CD14-positive monocyte (primary cell): ENCODE data around the gene WDFY4. TPM values are rescaled to one million over a fixed set of nuclear protein-coding genes. Genes with fewer than 3 reads are reported as not detected.

Experiments used
- DNase-seq, 3 donors: peaks; one replicate each; pipeline ENCODE4 v3.0.0-alpha.2; 2011 to 2022
- H2AFZ ChIP-seq: 2 replicates; pipeline ENCODE4 v1.6.0; 2012; ENCODE audit warnings: mild to moderate bottlenecking, low read depth, low read length, inconsistent platforms; ENCODE audit not compliant: insufficient read depth, poor library complexity, severe bottlenecking
- H3K27ac ChIP-seq, 2 donors: 1 replicate in 1 of 2; 2 replicates in 1 of 2; pipeline ENCODE4 v1.5.1; 2012 to 2013; ENCODE audit warnings: low read length in 2 of 2, control low read depth in 1 of 2, inconsistent platforms in 1 of 2, low read depth in 1 of 2, mild to moderate bottlenecking in 1 of 2
- H3K27me3 ChIP-seq, 2 donors: one replicate each; pipeline versions ENCODE4 v1.6.0 to v1.6.1; 2011 to 2013; ENCODE audit warnings: low read length in 2 of 2; ENCODE audit not compliant: control insufficient read depth in 2 of 2, insufficient read depth in 2 of 2
- H3K36me3 ChIP-seq, 2 donors: replicated peaks in 1 of 2; 1 replicate in 1 of 2; 2 replicates in 1 of 2; pipeline versions ENCODE4 v1.5.1 to v1.6.1; 2012 to 2013; ENCODE audit warnings: low read length in 2 of 2, control low read depth in 1 of 2, inconsistent platforms in 1 of 2, mild to moderate bottlenecking in 1 of 2; ENCODE audit not compliant: insufficient read depth in 2 of 2, control insufficient read depth in 1 of 2
- H3K4me1 ChIP-seq, 2 donors: 1 replicate in 1 of 2; 2 replicates in 1 of 2; pipeline versions ENCODE4 v1.5.1 to v1.6.1; 2012 to 2013; ENCODE audit warnings: low read length in 2 of 2, control low read depth in 1 of 2, inconsistent platforms in 1 of 2, mild to moderate bottlenecking in 1 of 2, moderate library complexity in 1 of 2; ENCODE audit not compliant: insufficient read depth in 2 of 2, control insufficient read depth in 1 of 2
- H3K4me2 ChIP-seq: replicated peaks from 2 replicates; pipeline ENCODE3; 2012; ENCODE audit warnings: low read length, moderate library complexity, mild to moderate bottlenecking; ENCODE audit not compliant: poor library complexity, severe bottlenecking; ENCODE audit errors: extremely low read depth
- H3K4me3 ChIP-seq, 3 experiments: fragments of 200-600 bp in 1 of 3; sonication (generic) in 1 of 3; replicated peaks in 1 of 3; 1 replicate in 2 of 3; 2 replicates in 1 of 3; pipeline ENCODE4 v1.5.1; 2011 to 2013; ENCODE audit warnings: low read length in 3 of 3, mild to moderate bottlenecking in 3 of 3, control low read depth in 2 of 3, low read depth in 2 of 3, inconsistent platforms in 1 of 3, moderate library complexity in 1 of 3
- H3K79me2 ChIP-seq: 2 replicates; pipeline ENCODE4 v1.6.0; 2012; ENCODE audit warnings: mild to moderate bottlenecking, control low read depth, inconsistent platforms, low read length, moderate library complexity; ENCODE audit not compliant: insufficient read depth
- H3K9ac ChIP-seq: 2 replicates; pipeline ENCODE4 v1.6.0; 2017; ENCODE audit warnings: low read length, mild to moderate bottlenecking; ENCODE audit not compliant: insufficient read depth, poor library complexity, severe bottlenecking
- H3K9me3 ChIP-seq, 2 donors: replicated peaks in 1 of 2; 1 replicate in 1 of 2; 2 replicates in 1 of 2; pipeline versions ENCODE4 v1.5.1 to v1.6.1; 2012 to 2013; ENCODE audit warnings: low read length in 2 of 2, control low read depth in 1 of 2; ENCODE audit not compliant: control insufficient read depth in 1 of 2, insufficient read depth in 1 of 2
- H4K20me1 ChIP-seq: 2 replicates; pipeline ENCODE4 v1.6.0; 2012; ENCODE audit warnings: mild to moderate bottlenecking, low read length, control low read depth, moderate library complexity; ENCODE audit not compliant: insufficient read depth
- H3K27ac Mint-ChIP-seq, 7 donors: one replicate each; pipeline ENCODE4 v1.8.0; 2020; ENCODE audit warnings: mild to moderate bottlenecking in 7 of 7, mixed read lengths in 7 of 7, moderate library complexity in 6 of 7, inconsistent platforms in 2 of 7
- H3K27me3 Mint-ChIP-seq, 3 donors: one replicate each; pipeline ENCODE4 v1.8.0; 2021 to 2022; ENCODE audit warnings: low read depth in 3 of 3, mild to moderate bottlenecking in 3 of 3, mixed read lengths in 3 of 3, moderate library complexity in 3 of 3, inconsistent platforms in 1 of 3
- H3K36me3 Mint-ChIP-seq, 2 donors: one replicate each; pipeline ENCODE4 v1.8.0; 2020; ENCODE audit warnings: mixed read lengths in 2 of 2, inconsistent platforms in 1 of 2, mild to moderate bottlenecking in 1 of 2
- H3K4me1 Mint-ChIP-seq: one replicate; pipeline ENCODE4 v1.8.0; 2020; ENCODE audit warnings: mild to moderate bottlenecking, mixed read lengths
- H3K4me3 Mint-ChIP-seq, 2 donors: one replicate each; pipeline ENCODE4 v1.8.0; 2020; ENCODE audit warnings: mild to moderate bottlenecking in 2 of 2, mixed read lengths in 2 of 2, moderate library complexity in 1 of 2
- H3K9me3 Mint-ChIP-seq, 7 donors: one replicate each; pipeline ENCODE4 v1.8.0; 2020 to 2022; ENCODE audit warnings: mixed read lengths in 7 of 7, mild to moderate bottlenecking in 6 of 7, moderate library complexity in 6 of 7, inconsistent platforms in 2 of 7
- WGBS: methylation state at CpG from one replicate; pipeline ENCODE4 v1.1.5; 2013; ENCODE audit warnings: missing lambda C conversion rate; ENCODE audit not compliant: insufficient coverage; 5-methylcytosine and 5-hydroxymethylcytosine counted together
- intact Hi-C, 2 donors: fragments of 100-400 bp; cut with micrococcal nuclease; formaldehyde crosslinking; loops; one replicate each; pipeline versions ENCODE4 v1.15.0 to v1.15.1; 2023
- polyA plus RNA-seq, 3 donors: library from polyadenylated mRNA; depleted of rRNA in 1 of 3; unstranded in 2 of 3; stranded (reverse) in 1 of 3; fragments of 300-500 nt in 2 of 3; fragments of >200 nt in 1 of 3; fragmentation: Illumina TruSeq in 2 of 3; gene quantifications; 1 replicate in 2 of 3; 2 replicates in 1 of 3; pipeline ENCODE4 v1.2.3, GENCODE V29; 2012 to 2021
- TF ChIP-seq, protein P1 (sequence below): fragments of 200-600 bp; IDR thresholded peaks from one replicate; pipeline ENCODE4 v1.8.0; 2022; ENCODE audit warnings: antibody characterized with exemption, mild to moderate bottlenecking

WDFY4 gene
- polyA plus RNA-seq, 3 donors, result 7.5 to 36.1 (median 9.8) TPM

DNA sequence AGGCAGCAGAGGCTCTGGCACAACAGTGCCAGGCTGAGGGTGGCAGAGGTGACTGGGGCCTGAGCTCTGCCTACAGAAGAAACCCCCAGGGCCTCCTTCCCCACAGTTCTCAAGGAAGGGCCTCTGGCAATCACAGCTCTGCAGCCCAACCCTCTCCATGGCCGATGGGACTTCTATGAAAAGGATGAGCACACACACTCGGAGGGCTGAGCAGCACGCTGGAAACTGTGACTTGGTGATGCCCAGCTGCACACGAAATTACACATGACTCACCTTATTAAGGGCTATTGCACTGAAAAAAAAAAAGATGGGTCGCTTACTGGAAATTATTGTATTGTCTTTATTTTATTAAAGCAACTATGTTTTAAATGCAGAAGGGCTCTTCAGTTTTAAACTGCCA is 297.9 kb downstream of the WDFY4 start:
- intact Hi-C loops, result loop anchor here in 1 of 2 donors (5.0 to 10.0 kb wide), 2 partner anchors 432 to 535 kb away; no protein-coding TSS in a partner anchor
- Histone ChIP-seq H3K4me1 (no peaks in the 10 kb centered on the region), H2AFZ (no peak overlapping the region), H3K9ac (no peak overlapping the region), H3K36me3 (peaks cover 61 to 75% of the 10 kb centered on the region in 2 donors), H3K27me3 (no peaks in the 10 kb centered on the region), H3K79me2 (no peaks in the 10 kb centered on the region), H3K9me3 (no peaks in the 10 kb centered on the region), H3K4me3 (no peak overlapping the region), H3K27ac (no peak overlapping the region), H4K20me1 (no peaks in the 10 kb centered on the region), H3K4me2 (no peak overlapping the region)
- DNase-seq, result no peak
- Mint-ChIP-seq H3K36me3 (peaks cover 63 to 65% of the 10 kb centered on the region in 2 donors), H3K27me3 (peaks cover 0 to 2% (median 0%) of the 10 kb centered on the region in 3 donors), H3K27ac (no peak overlapping the region), H3K4me3 (no peak overlapping the region), H3K9me3 (no peaks in the 10 kb centered on the region), H3K4me1 (no peaks in the 10 kb centered on the region)
- TF ChIP-seq, protein P1, sequence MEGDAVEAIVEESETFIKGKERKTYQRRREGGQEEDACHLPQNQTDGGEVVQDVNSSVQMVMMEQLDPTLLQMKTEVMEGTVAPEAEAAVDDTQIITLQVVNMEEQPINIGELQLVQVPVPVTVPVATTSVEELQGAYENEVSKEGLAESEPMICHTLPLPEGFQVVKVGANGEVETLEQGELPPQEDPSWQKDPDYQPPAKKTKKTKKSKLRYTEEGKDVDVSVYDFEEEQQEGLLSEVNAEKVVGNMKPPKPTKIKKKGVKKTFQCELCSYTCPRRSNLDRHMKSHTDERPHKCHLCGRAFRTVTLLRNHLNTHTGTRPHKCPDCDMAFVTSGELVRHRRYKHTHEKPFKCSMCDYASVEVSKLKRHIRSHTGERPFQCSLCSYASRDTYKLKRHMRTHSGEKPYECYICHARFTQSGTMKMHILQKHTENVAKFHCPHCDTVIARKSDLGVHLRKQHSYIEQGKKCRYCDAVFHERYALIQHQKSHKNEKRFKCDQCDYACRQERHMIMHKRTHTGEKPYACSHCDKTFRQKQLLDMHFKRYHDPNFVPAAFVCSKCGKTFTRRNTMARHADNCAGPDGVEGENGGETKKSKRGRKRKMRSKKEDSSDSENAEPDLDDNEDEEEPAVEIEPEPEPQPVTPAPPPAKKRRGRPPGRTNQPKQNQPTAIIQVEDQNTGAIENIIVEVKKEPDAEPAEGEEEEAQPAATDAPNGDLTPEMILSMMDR, result no peak
- no CpG with 5 or more reads among the region's 5 CpGs for whole genome bisulfite sequencing

DNA sequence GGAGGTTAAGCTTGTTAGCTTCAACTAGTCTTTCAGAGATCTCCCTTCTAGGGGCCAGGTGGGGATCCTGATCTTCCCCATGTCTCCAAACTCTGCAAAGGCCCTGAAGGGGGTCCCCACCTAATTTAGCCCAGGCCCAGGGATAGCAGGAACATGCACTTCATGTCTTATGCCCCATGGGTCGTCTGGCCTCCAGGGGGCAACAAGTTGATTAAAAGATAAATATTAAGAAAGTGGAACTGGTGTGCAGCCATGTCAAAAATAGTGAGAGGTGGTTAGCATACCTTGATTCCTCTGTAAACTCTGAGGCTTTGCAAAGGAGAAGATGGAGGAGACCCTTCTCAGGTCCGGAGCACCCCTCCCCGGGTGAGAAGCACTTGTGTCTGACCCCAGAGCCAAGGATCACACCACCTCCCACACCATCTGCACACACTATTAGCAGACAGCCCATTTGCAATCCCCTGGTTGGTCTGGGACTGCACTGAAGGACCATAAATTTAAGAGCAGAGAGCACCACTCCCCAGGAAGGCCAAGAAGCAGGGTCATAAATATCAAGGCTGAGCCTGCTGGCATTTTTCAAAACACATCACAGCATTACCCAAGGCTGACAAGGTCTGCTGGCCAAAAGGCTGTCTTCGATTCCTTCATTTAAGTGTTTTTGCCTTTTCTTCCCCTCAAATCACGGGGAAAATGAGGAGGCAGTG is 299.1 kb downstream of the WDFY4 start:
- no peak for DNase-seq
- Histone ChIP-seq H3K4me2 (no peak overlapping the region), H2AFZ (no peak overlapping the region), H3K36me3 (peaks cover 49 to 63% of the 10 kb centered on the region in 2 donors), H3K79me2 (no peaks in the 10 kb centered on the region), H3K4me3 (no peak overlapping the region), H3K27ac (no peak overlapping the region), H3K4me1 (no peaks in the 10 kb centered on the region), H4K20me1 (no peaks in the 10 kb centered on the region), H3K27me3 (no peaks in the 10 kb centered on the region), H3K9me3 (no peaks in the 10 kb centered on the region), H3K9ac (no peak overlapping the region)
- Mint-ChIP-seq H3K4me3 (no peak overlapping the region), H3K4me1 (no peaks in the 10 kb centered on the region), H3K27ac (no peak overlapping the region), H3K36me3 (peaks cover 51 to 52% of the 10 kb centered on the region in 2 donors), H3K9me3 (no peaks in the 10 kb centered on the region), H3K27me3 (peaks cover 0 to 3% (median 0%) of the 10 kb centered on the region in 3 donors)
- TF ChIP-seq, protein P1, result no peak
- intact Hi-C loops, result loop anchor here in 1 of 2 donors (5.0 to 10.0 kb wide), 2 partner anchors 431 to 534 kb away; no protein-coding TSS in a partner anchor
- WGBS, result 67% methylated on average over 3 of the region's 5 CpGs
